OCI-LY1 (cell line): ENCODE data around the gene RIPK4.

Source experiments
- EZH2 ChIP-seq: fragments of 200-600 bp; sonication (generic), shearing (Covaris generic); IDR thresholded peaks from 2 replicates; pipeline ENCODE4 v1.8.0; 2017; ENCODE audit warnings: borderline replicate concordance, mixed run types, mild to moderate bottlenecking, antibody characterized with exemption, low read length, moderate library complexity, mixed read lengths
- TF ChIP-seq, protein P1 (sequence below): fragments of 200-600 bp; sonication (generic), shearing (Covaris generic); IDR thresholded peaks from 2 replicates; pipeline ENCODE4 v1.5.1; 2017; ENCODE audit warnings: mild to moderate bottlenecking, antibody characterized with exemption, low read length, moderate library complexity, mixed read lengths

DNA sequence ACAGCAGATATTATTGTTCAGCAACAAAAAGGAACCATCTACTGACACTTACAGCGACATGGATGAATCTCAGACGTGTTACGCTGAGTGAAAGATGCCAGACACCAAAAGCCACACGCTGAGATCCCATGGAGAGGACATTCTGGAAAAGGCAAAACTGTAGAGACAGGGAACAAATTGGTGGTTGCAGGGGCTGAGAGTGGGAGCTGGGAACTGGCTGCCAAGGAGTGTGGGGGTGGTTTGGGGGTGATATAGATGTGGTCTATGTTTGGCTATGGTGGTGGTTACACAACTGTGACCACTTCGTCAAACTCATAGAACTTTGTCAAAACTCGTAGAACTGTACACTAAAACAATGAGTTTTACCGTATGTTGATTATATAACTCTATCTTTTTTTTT lies 57.7 kb downstream of the RIPK4 start:
- TF ChIP-seq EZH2: no peak
- TF ChIP-seq, protein P1, sequence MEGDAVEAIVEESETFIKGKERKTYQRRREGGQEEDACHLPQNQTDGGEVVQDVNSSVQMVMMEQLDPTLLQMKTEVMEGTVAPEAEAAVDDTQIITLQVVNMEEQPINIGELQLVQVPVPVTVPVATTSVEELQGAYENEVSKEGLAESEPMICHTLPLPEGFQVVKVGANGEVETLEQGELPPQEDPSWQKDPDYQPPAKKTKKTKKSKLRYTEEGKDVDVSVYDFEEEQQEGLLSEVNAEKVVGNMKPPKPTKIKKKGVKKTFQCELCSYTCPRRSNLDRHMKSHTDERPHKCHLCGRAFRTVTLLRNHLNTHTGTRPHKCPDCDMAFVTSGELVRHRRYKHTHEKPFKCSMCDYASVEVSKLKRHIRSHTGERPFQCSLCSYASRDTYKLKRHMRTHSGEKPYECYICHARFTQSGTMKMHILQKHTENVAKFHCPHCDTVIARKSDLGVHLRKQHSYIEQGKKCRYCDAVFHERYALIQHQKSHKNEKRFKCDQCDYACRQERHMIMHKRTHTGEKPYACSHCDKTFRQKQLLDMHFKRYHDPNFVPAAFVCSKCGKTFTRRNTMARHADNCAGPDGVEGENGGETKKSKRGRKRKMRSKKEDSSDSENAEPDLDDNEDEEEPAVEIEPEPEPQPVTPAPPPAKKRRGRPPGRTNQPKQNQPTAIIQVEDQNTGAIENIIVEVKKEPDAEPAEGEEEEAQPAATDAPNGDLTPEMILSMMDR: no peak
